ENCODE measurements around the gene ATOSB.

DNA sequence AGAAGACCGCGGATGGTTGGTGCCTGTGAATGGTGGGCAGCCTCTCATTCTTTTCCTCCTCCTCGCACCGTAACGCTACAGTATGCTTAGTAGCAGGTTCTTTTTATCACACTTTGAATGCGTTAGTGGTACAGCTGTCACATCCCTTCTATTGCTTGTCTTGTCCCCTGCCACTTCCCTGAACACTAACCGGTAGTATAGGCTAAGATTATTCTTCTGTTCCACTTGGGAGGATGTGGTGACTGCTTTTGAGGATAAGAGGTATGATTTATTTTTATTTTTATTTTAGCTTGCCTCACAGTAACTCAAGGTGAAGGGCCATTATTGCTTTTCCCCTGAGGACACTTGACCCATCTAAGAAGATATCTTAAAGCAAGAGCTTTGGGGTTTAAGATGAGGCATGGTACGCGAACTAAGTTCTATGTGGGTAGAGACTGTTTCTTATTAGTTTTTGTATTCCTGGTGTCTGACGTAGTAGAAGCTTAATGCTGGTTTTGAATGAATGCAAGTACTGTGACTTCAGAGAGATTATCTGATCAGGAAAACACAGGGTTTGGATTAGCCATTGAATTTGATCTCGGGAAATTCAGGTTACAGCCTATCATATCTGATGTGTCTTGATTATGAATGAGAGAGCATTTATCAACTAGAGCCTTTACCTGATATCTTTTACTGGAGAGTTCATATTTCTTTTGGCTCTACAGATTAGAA, 47.1 kb upstream of the ATOSB start:
- TF ChIP-seq, protein P1, sequence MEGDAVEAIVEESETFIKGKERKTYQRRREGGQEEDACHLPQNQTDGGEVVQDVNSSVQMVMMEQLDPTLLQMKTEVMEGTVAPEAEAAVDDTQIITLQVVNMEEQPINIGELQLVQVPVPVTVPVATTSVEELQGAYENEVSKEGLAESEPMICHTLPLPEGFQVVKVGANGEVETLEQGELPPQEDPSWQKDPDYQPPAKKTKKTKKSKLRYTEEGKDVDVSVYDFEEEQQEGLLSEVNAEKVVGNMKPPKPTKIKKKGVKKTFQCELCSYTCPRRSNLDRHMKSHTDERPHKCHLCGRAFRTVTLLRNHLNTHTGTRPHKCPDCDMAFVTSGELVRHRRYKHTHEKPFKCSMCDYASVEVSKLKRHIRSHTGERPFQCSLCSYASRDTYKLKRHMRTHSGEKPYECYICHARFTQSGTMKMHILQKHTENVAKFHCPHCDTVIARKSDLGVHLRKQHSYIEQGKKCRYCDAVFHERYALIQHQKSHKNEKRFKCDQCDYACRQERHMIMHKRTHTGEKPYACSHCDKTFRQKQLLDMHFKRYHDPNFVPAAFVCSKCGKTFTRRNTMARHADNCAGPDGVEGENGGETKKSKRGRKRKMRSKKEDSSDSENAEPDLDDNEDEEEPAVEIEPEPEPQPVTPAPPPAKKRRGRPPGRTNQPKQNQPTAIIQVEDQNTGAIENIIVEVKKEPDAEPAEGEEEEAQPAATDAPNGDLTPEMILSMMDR (IDR thresholded peaks at IDR 0.05), result no peak
- TF ChIP-seq POLR2A (IDR thresholded peaks at IDR 0.05) (no peak), POLR2AphosphoS5 (IDR thresholded peaks at IDR 0.05) (no peak)

Data from breast epithelium (tissue), 3 donors.